Fibroblast of upper back skin (primary cell): ENCODE measurements around the gene AIMP2.
A peak's percentile ranks its signal among the peaks of the same experiment; 100 is the strongest.
"Not testable (repeated sequence)": the region's sequence is repeated elsewhere in the genome, so short reads cannot be mapped to it uniquely, and the experiment has no call there.

Experiments
- DNase-seq: peaks from one replicate; pipeline ENCODE4 v3.0.0-alpha.2; 2013

Gene AIMP2

DNA sequence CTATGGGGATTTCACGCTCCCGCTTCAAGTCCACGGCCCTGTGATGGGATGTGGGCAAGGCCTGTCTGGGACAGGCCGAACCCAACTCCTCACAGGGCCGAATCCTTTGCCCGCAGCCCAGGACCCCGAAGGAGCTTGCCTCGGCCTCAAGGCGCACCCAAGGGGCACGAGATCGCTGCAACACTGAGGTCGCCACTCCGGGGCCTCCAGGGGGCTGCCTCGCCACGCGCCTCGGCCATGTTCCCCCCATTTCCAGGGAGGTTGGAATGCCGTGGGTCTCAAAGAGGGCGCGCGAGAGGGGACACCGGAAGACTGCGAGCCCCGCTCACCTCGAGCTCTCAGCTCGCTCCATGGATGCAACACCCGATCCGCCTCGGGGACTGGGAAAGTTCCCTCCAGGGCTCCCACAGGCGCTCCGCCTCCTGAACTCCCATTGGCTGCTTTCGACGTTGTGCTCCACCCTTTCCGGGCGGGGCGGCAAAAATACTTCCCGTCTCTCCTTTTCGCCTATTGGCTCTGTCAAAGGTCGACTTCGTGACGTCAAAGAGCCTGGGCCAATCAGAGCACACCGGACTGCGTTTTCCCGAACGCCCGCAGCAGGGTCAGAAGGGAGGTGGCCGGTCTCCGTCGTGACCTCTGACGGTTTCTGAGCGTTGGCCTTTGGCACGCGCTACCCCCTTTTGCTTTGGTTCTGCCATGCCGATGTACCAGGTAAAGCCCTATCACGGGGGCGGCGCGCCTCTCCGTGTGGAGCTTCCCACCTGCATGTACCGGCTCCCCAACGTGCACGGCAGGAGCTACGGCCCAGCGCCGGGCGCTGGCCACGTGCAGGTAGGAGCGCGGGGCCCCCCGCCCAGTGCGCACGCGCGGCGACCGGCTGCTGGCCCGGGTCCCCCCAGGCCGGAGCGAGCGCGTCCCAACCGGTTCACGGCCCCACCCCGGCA is at the start of gene AIMP2, which contains the start of gene PMS2:
Gene AIMP2 (plus strand): TSS at position 605 of the 944 bp plus-strand sequence. CDS start 92 bp downstream, at position 697.
Gene PMS2 (minus strand): TSS at position 382 of the 944 bp plus-strand sequence. CDS start 30 bp downstream, at position 352.
- peak; percentile 99 for DNase-seq

DNA sequence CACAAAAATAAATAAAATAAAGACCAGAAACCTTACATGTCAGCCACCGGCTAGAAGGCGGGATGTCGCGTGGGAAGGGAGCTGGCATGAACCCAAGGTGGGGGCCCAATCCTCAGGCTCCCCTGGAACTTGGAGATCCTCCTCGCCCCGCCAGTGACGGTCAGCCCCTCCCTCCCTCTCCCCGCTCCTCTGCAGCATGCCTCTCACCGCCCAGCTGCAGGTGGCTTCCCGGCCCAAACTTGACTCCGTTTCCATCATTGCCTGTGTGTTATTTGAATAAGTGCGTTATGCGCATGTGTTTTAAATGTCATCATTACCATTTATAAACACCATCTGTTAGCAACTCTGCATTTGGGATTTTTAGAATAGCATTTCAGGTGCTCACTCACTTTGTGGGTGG is 45.9 kb upstream of the AIMP2 start:
- not testable (repeated sequence) for DNase-seq

DNA sequence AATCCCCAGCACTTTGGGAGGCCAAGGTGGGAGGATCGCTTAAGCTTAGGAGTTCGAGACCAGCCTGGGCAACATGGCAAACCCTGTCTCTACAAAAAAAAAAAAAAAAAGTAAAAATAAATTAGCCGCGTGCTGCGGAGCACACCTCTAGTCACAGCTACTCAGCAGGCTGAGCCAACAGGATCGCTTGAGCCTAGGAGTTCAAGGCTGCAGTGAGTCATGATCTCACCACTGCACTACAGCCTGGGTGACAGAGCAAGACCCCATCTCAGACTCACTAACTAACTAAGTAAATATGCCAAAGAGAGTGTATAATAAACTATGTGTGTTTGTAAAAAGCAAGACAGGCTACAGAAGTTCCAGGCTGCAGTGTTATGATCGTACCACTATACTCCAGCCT is 45.3 kb upstream of the AIMP2 start:
- not testable (repeated sequence) for DNase-seq

DNA sequence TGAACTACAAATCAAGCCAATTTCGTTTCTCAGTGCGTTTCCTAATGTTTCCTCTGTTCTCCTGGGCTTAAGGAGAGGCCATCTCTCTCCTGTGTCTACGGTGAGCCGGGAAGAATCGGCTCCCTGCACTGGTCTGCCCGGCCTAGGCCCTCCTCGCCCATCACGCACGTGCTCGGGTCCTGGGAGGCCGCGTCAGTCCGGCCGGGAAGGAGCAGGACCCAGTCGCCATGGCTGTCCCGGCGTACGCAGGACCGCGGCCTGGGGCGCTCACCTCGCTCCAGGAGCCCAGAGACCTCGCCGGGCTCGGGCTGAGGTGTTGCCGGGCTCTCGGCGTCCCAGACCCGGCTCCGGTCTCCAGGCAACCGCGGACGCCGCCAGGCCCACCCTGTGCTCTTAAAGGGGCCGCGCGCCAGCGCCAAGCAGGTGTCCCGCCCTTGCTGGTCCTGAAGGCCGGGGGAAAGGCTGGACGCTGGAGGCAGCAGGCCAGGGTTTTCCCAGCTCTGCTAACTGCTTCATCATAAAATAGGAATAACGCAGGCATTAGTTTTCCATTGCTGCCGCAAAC is 38.6 kb upstream of the AIMP2 start, which contains the start of gene RSPH10B:
Gene RSPH10B (minus strand): TSS at position 343 of the 565 bp plus-strand sequence. CDS start 3,573 bp downstream, outside the sequence.
- not testable (repeated sequence) for DNase-seq

DNA sequence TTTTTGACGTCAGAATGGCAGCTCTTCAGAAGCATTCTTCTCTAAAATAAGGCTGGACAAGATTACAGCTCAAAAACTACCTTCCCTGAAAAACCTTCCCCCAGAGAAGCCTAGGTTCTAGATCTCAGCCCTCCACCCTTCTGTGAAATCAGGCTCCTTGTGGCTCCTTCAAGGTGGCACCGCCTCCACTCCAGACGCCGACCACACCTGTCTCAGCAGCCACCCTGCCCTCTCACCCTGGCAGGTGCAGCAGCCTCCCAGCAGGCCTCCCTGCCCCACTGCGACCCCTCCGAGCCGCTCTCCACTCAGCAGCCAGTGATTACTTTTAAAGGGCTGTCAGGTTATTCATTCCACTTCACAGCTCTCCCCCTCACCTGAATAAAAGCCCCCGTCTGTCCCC is 35.5 kb upstream of the AIMP2 start:
- not testable (repeated sequence) for DNase-seq

DNA sequence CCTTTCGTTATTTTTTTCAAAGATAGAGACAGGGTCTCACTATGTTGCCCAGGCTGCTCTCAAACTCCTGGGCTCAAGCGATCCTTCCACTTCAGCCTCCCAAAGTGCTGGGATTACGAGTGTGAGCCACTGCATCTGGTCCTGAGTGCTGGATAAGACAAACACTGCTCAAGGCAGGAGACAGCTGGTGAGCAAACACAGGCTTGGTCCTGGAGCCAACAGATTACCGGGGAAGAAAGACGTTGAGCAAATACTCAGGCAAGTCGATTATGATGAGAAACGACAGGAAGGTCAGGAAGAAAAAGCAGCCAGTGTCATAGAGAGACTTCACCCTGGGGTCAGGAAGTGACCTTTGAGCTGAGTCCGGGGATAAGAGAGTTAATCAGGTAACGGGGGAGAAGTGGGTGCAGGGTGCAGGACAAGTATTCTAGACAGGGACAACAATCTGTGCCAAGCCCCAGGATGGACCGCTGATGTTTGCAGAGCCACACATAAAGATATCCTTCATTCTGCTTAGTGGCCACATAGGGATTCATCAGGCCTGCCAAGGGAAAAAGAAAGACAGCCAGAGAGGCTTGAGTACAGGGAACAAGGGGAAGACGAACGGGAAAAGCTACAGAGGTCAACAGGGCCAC is 29.3 kb upstream of the AIMP2 start:
- not testable (repeated sequence) for DNase-seq

DNA sequence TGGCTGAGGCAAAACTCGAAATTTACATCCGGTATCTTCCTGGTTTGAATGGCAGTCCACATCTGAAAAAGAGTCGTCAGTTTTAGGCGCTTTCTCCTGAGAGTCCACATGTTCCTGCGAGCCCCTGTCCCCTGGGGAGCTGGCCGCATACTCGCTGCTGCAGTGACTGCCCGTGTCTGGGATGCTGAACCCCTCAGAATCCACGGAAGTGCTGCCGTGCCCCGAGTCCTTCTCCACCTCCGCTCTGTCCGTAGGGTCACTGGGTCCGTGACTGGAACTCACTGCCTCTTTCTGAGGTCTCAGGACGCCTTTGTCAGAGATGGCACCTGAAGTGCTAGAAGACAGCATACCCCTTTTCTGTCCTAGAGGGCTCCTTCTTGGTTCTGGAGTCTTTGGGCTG is 22.0 kb upstream of the AIMP2 start:
- not testable (repeated sequence) for DNase-seq

DNA sequence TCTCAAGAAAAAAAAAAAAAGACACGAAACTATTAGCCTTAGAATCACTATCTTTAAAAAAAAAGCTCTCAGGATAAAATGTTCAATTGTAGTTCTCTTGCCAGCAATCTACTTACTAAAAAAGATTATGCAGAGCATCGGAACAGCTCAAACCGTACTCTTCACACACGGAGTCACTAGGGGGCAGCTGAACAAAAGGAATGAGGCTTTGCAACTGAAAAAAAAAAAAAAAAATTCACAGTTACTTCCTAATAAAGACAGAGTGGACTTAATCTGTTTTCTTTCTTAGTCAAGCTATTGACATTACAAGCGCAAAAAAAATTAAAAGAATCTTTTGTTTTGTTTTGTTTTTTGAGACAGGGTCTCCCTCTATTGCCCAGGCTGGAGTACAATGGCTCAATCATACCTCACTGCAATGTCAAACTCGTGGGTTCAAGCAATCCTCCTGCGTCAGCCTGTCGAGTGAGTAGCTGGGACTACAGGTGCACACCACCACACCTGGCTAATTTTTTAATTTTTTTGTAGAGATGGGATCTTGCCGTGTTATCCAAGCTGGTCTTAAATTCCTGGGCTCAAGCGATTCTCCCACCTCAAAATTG is 11.8 kb upstream of the AIMP2 start:
- DNase-seq, result peak; percentile 65

DNA sequence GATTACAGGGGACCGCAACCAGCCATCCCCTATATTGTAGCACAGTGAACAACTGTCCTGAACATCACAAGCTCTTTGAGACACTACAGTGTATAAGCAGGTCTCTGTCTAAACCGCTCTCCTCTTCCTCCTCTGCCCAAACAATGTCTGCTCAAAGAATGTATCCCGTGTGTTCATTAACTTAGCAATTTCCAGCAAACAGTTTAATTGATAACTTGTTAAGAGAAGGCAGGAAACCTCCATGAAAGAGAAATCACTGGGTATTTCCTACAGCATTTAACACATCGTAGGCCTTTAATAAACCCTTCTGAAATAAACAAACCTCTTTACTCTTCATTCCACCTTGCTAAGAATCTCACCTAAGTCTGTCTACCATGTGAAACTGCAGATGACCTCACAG is 1.7 kb upstream of the AIMP2 start:
- DNase-seq, result no peak

DNA sequence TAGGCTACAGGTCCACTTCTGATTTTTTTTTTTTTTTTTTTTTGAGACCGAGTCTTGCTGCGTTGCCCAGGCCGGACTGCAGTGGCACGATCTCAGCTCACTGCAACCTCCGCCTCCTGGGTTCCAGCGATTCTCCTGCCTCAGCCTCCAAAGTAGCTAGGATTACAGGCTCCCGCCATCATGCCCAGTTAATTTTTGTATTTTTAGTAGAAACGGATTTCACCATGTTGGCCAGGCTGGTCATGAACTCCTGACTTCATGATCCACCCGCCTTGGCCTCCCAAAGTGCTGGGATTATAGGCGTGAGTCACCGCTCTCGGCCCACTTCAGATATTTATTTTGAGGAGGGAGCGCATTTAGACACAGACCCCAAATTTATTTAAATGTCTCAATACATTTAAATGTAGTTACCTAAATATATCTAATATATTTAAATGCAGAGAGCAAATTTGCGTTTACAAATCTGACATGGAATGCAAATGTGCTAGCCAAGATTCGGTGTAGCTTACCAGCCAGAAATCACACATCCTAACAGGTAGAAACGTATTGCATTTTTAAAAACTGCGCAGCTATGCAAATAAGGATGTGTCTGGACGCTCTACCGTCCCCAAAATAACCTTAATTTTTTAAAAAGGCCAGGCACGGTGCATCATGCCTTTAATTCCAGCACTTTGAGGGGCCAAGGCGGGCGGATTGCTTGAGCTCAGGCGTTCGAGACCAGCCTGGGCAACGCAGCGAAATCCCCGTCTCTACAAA is 1.1 kb upstream of the AIMP2 start:
- DNase-seq, result not testable (repeated sequence)

DNA sequence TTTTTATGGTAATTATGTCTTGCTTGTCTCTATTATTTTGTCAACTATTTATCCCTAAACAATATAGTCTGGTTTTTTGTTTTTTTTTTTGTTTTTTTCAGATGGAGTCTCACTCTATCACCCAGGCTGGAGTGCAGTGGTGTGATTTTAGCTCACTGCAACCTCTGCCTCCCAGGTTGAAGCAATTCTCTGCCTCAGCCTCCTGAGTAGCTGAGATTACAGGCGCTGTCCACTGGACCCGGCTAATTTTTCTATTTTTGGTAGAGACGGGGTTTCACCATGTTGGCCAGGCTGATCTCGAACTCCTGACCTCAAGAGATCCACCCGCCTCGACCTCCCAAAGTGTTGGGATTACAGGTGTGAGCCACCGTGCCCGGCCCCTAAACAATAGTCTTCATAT is 1.3 kb downstream of the AIMP2 start:
- DNase-seq, result not testable (repeated sequence)

DNA sequence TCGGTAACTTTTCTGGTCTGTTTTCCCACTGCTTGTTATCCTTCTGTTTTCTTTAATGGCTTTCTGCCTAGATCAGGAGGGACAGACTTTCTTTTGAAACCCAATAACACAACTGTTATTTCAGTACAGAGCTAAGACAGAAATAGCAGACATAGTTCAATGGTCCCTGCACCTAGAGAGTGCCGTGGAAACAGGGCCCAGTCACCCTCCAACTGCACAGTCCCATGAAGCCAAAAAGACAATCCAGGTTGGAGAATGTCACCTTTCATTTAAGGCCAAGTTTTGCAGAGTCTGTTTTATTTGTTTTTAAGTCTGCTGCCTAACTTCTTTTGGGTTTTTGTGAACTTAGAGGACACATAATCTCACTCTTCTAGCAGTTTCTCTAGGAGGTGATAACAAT is 2.5 kb downstream of the AIMP2 start:
- no peak for DNase-seq

DNA sequence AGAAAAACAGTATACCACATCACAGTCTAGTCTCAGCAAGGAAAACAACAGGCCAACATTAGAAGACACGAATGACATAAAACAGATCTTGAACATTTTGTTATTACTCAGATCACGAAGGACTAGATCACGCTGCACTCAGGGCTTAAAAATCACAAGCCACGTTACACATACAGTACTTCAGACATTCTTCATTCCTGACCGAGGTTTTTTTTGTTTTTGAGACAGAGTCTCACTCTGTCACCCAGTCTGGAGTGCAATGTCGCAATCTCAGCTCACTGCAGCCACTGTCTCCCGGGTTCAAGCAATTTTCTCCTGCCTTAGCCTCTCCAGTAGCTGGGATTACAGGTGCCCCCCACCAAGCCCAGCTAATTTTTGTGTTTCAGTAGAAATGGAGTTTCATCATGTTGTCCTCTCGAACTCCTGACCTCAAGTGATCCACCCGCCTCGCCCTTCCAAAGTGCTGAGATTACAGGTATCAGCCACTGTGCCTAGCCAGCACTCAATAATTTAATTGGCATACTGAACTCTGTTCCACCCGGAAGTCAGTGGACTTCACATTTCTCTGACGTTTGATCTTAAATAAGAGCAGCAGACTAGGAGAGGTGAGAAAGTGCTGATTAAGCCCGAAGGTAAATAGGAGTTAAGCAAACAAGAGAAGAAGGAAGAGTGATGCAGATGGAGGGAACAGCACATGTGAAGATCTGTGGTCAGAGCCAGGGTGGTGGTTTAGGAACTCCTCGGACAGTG is 3.5 kb downstream of the AIMP2 start:
- DNase-seq, result peak; percentile 21

DNA sequence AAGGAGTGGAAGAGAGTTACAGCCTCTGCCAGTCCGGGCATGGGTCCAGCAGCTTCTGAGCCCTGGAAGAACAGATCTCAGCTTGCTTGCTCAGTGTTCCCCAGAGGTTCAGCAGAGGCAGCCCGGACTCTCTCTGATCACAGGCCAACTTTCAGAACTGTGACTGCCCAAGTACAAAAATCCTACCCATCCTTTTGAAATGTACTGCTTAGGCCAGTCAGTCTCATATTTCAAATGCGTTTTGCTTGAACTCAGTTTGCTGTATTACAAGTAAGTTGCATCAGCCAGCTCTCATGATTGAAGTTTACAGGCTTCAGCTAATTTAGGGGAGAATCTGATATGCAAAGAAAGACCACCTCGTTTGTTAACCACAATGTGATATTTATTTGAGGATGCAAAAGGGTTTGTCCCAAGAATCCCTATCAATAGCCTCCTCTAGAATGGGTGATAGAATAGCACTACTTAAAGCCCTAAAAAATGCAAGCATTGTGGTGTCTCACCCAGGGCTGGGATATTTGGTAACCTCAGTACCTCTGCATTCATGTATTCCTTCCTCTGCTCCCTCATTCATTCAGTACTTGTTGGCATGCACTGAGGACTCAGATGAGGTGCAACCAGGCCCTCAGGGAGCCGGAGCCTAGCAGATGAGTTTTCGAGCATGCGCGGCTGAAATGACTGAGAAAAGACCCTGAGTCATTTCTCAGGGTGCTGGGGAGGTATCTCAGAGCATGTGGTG is 7.0 kb downstream of the AIMP2 start:
- peak; percentile 99 for DNase-seq

DNA sequence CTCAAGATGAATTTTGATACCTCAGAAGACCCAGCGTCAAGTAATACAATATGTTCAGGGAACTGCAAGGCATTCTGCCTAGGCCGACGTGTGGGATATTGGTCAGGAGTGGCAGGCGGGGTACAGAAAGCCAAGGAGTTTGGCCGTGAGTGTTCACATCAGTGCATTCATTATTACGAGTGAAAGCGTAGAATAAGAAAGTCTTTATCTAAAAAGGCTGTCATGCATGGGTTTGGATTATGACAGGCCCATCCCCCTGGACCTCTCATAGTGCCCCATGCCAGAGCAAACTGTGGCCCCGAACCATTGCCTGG is 7.5 kb downstream of the AIMP2 start:
- DNase-seq, result no peak

DNA sequence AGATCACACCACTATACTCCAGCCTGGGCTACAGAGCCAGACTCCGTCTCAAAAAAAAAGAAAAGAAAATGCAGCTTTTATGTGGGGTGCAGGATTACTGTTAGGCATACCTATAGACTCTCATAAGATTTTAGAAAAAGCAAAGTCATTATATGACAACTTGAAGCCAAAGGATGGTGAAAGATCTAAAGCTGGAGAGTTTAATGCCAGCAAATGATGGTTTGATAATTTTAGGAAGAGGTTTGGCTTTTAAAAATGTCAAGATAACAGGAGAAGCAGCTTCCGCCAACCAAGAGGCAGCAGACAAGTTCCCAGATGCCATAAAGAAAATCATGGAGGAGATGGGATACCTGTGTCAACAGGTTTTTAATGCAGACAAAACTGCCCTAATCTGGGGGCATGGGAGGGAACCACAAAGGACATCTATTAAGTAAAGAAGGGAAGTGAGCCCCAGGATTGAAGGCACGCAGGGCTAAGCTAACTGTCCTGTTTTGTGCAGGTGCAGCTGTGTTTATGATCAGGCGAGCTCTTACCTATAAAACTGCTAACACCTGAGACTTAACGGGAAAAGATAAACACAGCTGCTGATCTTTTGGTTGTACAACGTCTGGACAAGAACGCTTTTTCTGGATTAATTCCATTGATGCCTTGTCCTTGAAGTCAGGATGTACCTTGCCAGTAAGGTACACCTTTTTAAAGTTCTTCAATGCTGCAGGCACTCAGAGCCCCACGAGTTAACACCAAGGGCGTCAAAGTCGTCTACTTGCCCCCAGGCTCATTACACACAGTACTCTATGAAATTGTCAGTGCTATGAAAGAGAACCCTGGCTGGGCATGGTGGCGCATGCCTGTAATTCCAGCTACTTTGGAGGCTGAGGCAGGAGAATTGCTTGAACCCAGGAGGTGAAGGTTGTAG is 11.6 kb downstream of the AIMP2 start:
- DNase-seq, result no peak

DNA sequence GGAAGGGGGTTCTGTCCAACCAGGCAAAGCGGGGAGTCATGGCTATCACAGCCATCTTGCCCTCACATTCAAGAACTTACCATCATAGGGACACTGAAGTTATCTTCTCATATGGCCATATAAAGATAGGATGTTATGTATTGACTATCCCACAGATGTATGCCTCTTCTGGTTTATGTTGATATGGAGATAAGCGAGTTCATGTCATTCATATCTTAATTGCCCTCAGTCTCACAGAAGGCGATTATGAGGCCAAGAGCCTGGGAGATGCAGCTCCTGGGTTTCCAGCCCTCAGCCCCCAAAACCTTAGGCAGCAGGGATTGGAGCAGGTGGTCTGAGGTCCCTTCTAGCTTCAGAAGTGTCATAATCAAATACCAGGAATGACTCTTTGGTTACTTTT is 13.6 kb downstream of the AIMP2 start:
- no peak for DNase-seq

DNA sequence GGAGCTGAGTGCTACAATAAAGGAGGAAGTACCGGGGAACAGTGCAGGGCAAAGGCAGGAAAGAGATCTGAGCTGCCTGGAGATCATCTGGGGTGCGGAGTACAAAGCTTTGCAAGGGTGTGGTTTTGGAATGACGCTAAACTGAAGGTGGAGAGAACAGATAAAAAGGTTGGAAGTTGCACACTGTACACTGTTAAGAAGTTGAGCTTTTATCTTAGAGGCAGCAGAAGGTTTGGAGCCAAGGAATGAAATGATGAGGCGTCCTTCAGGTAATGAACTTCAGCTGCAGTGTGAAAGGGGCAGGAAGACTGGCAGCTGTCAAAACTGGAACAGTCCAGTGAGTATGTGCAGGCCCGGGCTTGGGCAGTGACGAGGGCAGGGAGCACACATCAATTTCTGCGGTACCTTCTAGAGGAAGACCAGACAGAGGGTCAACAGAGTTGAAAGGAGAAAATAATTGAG is 14.9 kb downstream of the AIMP2 start:
- no peak for DNase-seq

DNA sequence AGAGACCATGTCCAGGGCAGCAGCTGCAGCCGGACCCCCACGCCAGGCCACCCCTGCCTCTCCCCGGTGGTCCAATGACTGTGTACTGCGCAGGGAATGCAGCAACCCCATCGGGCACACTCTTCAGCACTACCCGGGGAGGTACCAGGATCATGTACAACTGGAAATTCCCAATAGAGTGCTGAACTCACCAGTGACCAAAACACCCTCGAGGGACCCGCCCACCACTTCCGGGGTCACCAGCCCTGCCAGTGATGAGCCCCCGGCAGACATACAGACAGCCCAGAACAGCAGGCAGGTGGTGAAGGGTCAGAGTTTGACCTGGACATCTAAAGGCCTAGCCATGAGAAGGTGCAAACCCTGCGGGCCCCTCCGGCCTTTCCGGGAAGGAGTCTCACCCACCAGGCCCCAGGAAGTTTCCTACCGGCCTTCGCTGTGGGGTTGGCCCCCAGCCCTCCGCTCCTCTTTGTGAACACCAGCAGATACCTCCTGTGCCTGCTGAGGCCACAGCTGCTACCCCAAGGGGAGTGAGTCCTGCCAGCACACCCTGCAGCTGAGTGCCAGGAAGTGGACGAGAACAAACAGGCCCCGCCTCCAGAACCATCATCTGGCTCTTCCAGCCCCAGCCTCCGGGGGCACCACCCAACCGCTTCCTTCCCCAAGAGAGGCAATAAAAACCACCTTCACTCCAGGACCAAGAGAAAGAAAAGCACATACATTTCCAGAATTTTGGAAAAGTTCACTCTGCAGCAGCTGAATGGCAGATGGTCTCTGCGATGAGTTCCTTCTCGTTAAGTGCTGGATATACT is 17.1 kb downstream of the AIMP2 start:
- DNase-seq, result no peak
